Erythroblast (primary cell): ENCODE results near the gene NMT2.

Experiments used
- GATA1 ChIP-seq: IDR thresholded peaks from 2 replicates; pipeline ENCODE4 v1.6.1; 2011; ENCODE audit warnings: low read depth, mild to moderate bottlenecking, control low read depth, low read length, moderate library complexity
- POLR2A ChIP-seq: IDR thresholded peaks from 2 replicates; pipeline ENCODE4 v1.6.1; 2011; ENCODE audit warnings: mild to moderate bottlenecking, low read length

DNA sequence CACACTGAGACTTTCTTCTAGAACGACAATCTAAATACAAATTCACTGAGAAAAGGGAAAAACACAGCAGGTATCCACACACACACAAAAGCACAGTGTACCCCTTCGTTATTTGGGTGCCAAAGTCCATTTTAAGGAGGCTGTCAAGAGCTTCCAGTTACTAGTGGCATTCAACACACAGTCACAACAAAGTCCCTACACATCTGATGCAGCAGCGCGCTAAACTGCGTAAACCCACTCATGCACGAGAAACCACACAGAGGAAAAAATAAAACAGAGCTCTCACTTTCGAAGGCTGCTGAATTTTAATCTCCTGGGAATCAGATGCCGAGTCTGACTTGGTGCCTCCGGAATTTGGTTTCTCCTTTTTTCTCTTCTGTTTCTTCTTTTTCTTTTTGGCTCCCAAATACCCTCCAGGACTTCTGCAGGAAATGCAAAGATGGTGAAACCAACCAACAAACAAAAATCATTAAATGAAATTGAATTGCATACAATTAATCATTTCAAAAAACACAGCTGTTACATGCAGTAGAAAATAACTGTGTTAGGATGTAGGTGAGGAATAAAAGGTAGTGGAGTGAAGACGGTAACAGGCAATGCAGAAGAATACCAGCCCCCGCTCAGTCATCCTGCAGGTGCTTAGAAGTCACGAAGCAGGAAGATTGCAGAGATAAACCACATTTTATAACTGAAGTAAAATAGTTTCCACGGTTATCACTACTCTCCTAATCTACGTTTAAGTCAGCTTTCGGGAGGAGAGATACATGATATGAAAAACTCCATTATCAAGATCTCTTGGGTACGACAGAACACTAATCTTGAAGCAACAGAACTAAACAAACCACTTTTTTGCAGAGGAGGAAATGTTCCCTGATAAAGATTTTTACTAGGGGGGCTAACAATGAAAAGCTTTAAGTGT, 27.1 kb downstream of the NMT2 start:
- no peak for TF ChIP-seq POLR2A
- TF ChIP-seq GATA1, result no peak
